Heart left ventricle (tissue), 13 donors: ENCODE results near the gene ZNF688.

Source experiments
- POLR2A ChIP-seq, 2 donors: fragments of 450-650 bp; IDR thresholded peaks; one replicate each; pipeline ENCODE4 v1.6.1; 2017; ENCODE audit warnings: antibody characterized with exemption in 2 of 2, mild to moderate bottlenecking in 2 of 2, moderate library complexity in 2 of 2
- TF ChIP-seq, protein P1 (sequence below), 12 donors: fragments of 200-600 bp; sonication (generic) in 4 of 12; IDR thresholded peaks; one replicate each; pipeline versions ENCODE4 v1.5.0 to v1.8.0; 2018 to 2022; ENCODE audit warnings: antibody characterized with exemption in 12 of 12, mild to moderate bottlenecking in 5 of 12
- donor health status: ischemic (EF 13 %, LVEDD 7.1; RV severe dilation, severe dysfunction).
- donor health status: DM: no; HTN: yes; CAD: no.
- donor health status: DM: no; HTN: no; CAD: no.
- donor health status: ischemic (EF 25% LVEDD 6.9; RV normal size, moderate dysfunction).
- donor health status: ischemic (EF 25% LVEDD 5.7; RV mildly dilated, moderate dysfunction).
- donor health status: ischemic (EF 35%, LVEDD 5.7; RV mildly dilated, moderate dysfunction).
- donor health status: nonischemic (EF 11% LVEDD 7.7; RV severe dilation, severe dysfunction).
- donor health status: DM: yes; HTN: yes; CAD: no.
- donor health status: PGD.
- donor health status: ischemic (EF 29% LVEDD 5.4; RV normal size, mild dysfunction).
- donor health status: nonischemic (EF 23%, LVEDD 6.1; RV moderate dilation, normal function).

DNA sequence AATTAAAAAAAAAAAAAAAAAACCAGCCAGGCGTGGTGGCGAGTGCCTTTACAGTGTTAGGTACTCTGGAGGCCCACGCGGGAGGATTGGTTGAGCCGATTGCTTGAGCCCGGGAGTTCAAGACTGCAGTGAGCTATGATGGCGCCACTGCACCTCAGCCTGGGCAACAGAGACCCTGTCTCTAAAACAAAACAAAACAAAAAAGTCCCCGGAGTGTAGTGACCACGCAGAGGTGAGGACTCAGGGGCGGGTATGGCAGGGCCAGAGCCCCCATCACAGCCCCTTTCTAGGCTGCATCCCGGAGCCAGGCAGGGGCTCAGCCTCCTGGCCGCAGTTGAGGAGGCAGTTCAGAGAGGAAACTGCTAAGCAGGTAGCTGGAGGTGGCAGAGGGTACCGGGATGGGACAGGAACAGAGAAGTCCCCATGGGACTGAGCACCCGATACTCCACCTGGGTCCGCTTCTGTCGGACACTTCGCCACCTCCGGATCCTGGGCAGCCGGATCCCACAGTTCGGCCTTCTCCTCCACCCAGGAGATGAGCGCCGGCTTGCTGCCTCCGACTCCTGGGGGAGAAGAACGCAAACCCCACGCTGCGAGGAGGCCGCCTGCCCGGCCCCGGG lies 37.7 kb downstream of the ZNF688 start:
- TF ChIP-seq, protein P1, sequence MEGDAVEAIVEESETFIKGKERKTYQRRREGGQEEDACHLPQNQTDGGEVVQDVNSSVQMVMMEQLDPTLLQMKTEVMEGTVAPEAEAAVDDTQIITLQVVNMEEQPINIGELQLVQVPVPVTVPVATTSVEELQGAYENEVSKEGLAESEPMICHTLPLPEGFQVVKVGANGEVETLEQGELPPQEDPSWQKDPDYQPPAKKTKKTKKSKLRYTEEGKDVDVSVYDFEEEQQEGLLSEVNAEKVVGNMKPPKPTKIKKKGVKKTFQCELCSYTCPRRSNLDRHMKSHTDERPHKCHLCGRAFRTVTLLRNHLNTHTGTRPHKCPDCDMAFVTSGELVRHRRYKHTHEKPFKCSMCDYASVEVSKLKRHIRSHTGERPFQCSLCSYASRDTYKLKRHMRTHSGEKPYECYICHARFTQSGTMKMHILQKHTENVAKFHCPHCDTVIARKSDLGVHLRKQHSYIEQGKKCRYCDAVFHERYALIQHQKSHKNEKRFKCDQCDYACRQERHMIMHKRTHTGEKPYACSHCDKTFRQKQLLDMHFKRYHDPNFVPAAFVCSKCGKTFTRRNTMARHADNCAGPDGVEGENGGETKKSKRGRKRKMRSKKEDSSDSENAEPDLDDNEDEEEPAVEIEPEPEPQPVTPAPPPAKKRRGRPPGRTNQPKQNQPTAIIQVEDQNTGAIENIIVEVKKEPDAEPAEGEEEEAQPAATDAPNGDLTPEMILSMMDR (IDR thresholded peaks at IDR 0.05) = no peak
- TF ChIP-seq POLR2A (IDR thresholded peaks at IDR 0.05) = no peak
